Loucy (cell line): Measurements from ENCODE around the gene SCML2.
"Not testable (repeated sequence)": the region's sequence is repeated elsewhere in the genome, so short reads cannot be mapped to it uniquely, and the experiment has no call there.

Experiments
- CTCF ChIP-seq: fragments of 200-600 bp; sonication (generic); conservative IDR thresholded peaks from 2 replicates; pipeline ENCODE4 v1.5.1; 2014; ENCODE audit warnings: mild to moderate bottlenecking, antibody characterized with exemption, low read length
- EZH2phosphoT487 ChIP-seq: fragments of 200-600 bp; IDR thresholded peaks from 2 replicates; pipeline ENCODE4 v1.6.1; 2018; ENCODE audit warnings: antibody characterized with exemption, mild to moderate bottlenecking, moderate library complexity, borderline replicate concordance

DNA sequence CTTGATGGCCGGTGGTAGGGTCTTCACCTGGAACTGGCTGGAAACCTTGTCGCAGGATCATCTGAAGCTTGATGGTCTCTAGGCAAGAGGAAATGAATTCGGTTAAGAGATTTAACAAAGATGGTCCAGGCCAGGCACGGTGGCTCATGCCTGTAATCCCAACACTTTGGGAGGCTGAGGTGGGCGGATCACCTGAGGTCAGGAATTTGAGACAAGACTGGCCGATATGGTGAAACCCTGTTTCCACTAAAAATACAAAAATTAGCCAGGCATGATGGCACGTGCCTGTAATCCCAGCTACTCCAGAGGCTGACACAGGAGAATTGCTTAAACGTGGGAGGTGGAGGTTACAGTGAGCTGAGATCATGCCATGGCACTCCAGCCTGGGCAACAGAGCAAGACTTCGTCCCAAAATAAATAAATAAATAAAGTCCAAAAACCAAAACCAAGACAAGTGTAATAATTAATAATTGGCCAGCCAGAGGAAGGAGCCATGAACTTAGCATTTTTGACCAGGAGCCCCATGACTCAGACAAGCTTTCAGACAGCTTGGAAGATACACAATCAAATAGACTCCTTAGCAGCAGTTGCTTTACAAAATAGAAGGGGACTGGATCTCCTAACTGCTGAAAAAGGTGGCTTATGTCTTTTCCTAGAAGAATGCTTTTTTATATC lies 20.8 kb upstream of the SCML2 start:
- TF ChIP-seq CTCF, EZH2phosphoT487: not testable (repeated sequence)
